GM21390 (cell line): ENCODE results near the gene TRMT10B.
"Not testable (repeated sequence)": the region's sequence is repeated elsewhere in the genome, so short reads cannot be mapped to it uniquely, and the experiment has no call there.

Experiments used
- ATAC-seq: cut with Tn5 transposase; IDR thresholded peaks from one replicate; pipeline ENCODE4 v1.9.1; 2021; ENCODE audit not compliant: unreplicated experiment

The TRMT10B gene

DNA sequence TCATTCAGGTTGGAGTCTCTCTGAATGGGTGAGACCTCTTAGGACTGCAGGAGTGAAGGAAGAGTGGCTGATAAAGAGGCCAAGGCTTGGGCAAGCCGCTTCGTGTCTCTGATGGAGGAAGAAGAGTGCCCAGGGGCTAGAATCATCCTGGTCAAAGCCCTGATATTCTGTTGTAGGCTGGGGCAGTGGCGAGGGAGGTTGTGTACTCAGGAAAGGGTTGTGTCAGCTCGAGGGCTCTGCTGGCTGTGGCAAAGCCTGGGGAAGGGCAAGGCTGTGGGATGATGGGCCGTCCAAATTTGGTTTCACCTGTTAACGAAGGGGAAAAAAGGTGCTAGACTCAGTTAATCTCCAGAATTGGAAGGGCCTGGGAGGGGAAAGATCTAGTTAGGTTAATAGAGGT lies 2.4 kb upstream of the TRMT10B start:
- no peak for ATAC-seq

DNA sequence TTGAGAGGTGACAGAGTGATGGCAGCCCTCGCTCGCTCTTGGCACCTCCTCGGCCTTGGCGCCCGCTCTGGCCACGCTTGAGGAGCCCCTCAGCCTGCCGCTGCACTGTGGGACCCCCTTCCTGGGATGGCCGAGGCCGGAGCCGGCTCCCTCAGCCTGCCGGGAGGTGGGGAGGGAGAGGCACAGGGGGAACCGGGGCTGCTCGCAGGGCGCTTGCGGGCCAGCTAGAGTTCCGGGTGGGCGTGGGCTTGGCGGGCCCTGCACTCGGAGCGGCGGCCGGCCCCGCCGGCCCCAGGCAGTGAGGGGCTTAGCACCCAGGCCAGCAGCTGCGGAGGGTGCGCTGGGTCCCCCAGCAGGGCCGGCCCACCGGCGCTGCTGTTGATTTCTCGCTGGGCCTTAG lies 1.9 kb upstream of the TRMT10B start:
- not testable (repeated sequence) for ATAC-seq

DNA sequence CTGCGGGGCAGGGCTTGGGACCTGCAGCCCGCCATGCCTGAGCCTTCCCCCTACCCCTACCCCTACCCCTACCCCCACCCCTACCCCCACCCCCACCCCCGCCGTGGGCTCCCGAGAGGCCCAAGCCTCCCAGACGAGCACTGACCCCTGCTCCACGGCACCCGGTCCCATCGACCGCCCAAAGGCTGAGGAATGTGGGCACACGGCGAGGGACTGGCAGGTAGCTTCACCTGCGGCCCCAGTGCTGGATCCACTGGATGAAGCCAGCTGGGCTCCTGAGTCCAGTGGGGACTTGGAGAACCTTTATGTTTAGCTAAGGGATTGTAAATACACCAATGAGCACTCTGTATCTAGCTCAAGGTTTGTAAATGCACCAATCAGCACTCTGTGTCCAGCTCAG lies 1.5 kb upstream of the TRMT10B start:
- ATAC-seq = not testable (repeated sequence)

DNA sequence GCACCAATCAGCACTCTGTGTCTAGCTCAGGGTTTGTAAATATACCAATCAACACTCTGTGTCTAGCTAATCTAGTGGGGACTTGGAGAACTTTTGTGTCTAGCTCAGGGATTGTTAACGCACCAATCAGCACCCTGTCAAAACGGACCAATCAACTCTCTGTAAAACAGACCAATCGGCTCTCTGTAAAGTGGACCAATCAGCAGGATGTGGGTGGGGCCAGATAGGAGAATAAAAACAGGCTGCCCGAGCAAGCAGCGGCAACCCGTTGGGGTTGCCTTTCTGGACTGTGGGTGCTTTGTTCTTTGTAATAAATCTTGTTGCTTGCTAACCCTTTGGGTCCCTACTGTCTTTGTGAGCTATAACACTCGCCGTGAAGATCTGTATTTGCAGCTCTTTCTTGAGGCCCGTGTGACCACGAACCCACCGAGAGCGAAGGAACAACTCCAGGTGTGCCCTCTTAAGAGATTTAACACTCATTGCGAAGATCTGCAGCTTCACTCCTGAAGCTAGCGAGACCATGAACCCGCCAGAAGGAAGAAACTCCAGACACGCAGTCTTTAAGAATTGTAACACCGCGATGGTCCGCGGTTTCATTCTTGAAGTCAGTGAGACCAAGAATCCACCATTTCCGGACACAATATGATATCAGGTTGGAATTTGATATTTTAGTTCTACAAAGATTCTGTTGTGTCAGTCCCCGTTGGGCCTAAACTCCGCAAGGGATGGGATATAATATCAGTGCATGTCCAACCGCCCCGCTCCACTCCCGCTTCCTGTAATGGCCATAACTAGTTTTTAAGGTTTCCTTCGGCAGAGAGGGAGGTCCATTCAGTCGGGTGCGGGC lies 740 bp upstream of the TRMT10B start:
- no peak for ATAC-seq

DNA sequence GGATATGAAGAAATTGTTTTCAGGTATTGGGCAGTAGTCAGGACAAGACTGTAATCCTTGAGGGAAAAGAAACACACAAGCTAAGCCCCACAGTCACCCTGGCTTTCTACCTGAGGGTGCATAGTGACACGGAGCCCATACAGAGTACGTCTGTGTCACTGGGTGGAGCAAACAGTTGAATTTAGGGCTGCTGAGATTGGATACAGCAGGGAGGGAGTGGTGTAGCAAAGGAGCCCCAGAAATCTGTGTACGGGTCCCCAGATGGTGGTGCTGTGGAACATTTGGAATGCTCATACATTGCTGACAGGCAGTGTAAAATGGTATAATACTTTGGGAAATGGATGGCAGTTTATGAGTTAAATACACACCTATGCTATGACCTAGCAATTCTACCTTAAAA lies 5.1 kb downstream of the TRMT10B start:
- no peak for ATAC-seq

DNA sequence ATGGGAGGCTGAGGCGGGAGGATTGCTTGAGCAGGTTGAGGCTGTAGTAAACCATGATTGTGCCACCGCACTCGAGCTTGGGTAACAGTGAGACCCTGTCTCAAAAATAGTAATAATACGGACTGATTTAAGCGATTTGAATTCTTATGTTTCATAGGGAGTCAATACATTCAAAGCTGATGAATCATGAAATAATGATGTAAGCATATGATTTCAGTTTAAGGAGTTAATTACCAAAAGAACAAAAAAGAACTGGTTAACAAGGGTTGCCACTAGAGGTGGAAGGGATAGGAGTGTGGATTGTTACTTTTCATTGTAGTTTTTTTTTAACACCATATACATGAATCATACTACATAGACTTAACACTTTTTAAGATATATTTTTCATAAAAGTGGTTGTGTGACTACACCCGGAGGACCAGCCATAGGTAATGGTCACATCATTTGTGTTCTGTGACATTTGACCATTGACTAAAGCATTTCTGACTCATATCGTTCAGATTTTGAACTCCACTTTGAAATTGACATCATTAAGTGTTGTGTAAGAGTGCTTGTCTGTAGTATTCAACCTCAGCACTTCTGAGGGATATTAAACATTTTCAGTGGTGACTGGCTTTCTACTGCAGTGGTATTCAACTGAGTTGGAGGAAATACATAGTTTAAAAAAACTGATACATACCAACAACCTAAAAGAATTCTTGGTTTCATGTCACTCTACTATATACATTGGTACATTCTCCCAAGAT lies 7.0 kb downstream of the TRMT10B start:
- no peak for ATAC-seq

DNA sequence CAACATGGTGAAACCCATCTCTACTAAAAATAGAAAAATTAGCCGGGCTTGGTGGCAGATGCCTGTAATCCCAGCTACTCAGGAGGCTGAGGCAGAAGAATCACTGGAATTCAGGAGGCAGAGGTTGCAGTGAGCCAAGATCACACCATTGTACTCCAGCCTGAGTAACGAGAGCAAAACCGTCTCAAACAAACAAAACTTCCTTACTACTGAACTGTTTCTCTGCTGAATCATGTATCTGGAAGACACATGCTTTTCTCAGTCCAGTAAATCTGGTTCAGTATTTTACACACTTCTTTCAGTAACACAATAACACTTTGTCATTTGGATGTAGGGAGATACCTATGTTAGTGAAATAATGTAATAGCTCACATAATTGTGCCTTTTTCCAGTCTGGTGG lies 7.9 kb downstream of the TRMT10B start:
- no peak for ATAC-seq

DNA sequence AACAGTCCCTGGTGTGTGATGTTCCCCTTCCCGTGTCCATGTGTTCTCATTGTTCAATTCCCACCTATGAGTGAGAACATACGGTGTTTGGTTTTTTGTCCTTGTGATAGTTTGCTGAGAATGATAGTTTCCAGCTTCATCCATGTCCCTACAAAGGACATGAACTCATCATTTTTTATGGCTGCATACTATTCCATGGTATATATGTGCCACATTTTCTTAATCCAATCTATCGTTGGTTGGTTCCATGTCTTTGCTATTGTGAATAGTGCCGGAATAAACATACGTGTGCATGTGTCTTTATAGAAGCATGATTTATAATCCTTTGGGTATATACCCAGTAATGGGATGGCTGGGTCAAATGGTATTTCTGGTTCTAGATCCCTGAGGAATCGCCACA lies 11.7 kb downstream of the TRMT10B start:
- not testable (repeated sequence) for ATAC-seq

DNA sequence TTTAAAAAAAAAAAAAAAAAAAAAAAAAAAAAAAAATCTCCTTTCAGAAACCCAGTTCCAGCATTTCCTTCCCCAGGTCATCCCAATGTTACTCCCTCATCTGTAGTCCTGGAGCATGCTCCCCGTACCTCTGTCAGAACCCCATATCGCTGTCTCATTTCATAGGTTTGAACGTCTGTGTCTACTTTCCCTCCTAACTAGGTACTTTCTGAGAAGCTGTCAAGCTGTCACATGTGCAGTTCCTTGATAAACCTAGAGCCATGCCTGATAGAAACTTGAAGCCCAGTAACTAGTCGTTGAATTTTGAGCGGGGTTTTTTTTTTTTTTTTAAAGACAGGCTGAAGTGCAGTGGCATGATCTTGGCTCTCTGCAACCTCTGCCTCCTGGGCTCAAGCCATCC lies 15.7 kb downstream of the TRMT10B start:
- ATAC-seq = no peak

DNA sequence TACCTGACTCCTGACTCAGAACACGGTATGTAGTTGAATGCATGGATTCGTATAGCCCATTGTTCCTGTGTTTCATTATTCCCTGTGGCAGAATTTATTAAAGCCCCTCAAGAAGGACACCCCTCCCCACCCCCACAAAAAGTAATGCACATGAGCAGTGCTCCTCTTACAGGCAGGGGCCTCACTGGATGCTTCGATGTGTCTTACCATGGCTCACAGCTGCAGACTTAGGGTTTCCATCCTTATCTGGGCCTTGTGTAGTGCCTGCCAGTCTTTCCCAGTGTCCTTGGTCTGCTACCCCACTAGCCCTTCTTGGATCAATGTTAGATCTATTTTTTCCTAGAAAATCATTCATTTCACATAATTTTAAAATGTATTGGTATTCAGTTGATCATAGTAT lies 16.4 kb downstream of the TRMT10B start:
- ATAC-seq = no peak

DNA sequence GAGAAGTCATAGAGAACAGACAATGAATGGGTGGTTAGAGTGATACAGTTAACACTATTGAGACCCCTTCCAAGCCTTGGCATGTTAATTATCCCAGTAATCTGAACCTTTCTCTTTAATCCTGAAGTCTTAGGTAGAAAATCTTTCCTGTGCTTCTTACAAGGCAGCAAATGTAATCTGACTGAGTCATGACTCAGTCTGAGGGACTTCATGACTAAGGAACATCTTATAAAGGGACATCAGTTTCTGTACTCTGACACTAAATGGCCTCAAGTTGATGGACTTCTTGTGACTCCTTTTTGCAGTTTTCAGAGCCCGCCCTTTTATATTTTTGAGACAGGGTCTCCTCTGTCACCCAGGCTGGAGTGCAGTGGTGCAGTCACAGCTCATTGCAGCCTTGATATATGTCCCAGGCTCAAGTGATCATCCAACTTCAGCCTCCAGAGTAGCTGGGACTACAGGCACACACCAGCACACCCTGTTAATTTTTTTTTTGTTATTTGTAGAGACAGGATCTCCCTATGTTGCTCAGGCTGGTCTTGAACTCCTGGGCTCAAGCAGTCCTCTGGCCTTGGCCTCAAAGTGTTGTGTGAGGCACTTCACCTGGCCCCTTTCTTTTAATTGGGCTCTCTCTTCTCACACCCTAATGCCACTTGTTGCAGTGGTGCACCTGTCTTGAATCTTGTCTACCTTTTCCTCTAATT lies 21.8 kb downstream of the TRMT10B start:
- ATAC-seq = no peak

DNA sequence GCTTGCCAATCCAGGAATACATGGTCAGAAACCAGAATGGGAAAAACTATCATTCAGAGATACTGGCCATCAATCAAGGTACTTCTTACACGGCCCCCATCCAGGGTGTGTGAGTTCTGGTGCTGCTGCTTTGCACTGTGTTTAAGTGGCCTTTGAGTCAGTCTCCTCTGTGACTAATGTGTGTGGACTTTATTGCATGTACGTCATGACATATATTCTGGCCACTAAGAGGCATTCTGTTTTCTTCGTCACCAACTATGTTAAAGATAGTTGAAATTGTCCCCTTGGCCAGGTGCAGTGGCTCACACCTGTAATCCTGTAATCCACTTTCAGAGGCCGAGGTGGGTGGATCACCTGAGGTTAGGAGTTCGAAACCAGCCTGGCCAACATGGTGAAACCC lies 22.7 kb downstream of the TRMT10B start:
- ATAC-seq = no peak

DNA sequence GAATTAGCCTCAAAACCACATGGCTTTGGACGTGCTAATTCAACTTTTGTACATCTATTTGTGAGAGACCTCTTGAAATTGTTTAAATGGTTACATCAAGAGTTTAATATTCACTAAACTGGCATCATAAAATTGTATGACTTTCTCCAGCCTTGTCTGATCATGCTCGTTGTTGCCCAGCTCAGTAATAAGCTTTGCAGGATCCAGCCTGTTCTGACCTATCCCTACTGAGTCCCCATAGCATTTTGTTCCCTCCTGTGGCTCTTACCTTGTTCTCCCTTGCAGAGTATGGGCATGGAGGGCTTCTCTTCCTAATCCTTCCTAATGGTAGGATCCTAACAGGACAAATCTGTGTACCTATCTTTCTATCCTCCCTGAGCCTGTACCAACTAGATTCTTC lies 24.9 kb downstream of the TRMT10B start:
- ATAC-seq = no peak

DNA sequence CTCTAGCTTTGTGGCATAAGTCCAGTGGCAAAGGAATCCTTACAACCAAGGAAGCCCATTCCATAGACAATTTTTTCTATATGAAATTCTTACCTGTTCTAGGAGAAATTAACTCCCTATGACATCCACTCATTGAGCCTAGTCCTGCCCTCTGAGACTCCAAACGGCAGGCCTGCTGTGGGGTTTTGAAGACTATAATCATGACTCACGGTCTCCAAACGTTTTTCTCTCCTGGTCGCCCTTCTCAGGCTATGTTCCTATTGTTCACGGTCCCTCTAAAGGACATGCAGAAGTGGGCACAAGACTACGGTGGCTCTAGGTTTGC lies 30.6 kb downstream of the TRMT10B start:
- no peak for ATAC-seq

DNA sequence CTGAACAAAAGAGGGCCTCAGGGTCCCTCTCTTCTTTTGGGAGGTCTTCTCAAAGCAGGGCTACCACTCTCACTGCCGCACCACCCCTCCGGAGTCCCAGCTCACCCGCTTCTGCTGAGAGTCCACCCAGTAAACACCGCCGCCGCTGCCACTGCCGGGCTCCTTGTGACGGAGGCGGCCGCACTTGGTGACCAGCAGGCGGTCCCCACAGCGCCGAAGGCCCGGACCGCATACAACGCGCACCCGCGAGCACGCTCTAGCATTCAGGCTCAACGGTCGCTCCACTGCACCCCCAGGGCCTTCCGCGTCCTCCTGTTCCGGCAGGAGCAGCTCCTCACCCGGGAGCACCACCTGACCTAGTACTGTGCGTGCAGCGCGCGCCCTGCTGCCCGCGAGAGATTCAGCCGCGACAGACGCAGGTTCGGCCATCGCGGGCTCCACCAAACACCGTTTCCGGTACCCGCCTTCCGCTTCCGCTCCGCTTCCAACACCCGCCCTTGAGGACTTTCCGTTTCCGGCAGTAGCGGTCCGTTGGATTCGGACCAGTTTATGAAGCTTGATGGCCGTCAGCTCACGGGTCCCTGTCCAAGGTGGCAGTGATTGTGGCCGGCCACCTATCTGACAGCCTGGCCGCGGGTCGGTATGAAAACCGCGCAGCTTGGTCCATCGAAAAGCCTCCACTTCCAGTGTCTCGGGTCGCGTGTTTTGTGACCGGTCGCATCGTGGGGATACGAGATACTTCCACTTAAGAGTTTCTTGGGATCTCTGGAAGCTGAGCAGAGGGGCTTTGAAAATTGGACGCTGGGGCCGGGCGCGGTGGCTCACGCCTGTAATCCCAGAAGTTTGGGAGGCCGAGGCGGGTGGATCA lies 31.2 kb downstream of the TRMT10B start, which contains the start of gene EXOSC3:
EXOSC3 (minus strand) TSS at position 449 of the 868 bp plus-strand sequence; CDS start at position 429, 20 bp downstream.
- ATAC-seq = peak; percentile 91

DNA sequence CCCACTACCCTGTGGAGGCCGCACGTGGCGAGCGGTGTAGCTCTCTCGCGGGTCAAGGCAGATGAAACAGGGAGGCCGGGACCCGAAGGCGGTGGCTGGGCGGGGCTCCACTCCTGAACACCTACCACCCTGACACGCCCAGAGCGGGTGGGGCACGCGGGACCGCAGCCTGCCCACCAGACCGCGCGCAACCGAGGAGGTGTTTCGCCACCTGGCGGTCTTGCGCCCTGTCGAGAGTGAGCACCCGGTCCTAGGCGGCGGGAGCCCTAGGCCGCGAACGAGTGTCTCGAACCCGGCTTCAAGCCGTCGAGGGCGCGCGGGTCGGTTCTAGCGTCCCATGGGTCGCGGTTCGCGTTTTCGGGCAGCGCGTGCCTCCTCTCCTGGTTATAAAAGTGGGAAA lies 33.5 kb downstream of the TRMT10B start:
- no peak for ATAC-seq

DNA sequence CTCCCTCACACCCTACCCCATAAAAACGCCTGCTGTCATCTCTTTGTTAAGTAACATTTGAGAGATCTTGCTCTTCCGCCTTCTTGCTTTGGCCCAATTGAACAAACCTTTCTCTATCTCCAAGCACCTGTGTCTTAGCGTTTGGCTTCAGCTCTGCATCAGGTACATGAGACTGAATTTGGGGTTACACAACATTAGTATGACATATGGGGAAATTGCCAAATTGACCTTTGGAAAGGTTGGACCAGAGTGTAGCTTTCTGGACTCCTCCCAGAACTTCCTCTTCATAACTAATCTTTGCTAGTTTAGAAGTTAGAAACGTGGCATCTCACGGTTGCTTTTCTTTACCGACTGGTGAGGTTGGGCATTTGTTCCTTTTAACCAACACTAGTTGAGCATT lies 34.7 kb downstream of the TRMT10B start:
- no peak for ATAC-seq

DNA sequence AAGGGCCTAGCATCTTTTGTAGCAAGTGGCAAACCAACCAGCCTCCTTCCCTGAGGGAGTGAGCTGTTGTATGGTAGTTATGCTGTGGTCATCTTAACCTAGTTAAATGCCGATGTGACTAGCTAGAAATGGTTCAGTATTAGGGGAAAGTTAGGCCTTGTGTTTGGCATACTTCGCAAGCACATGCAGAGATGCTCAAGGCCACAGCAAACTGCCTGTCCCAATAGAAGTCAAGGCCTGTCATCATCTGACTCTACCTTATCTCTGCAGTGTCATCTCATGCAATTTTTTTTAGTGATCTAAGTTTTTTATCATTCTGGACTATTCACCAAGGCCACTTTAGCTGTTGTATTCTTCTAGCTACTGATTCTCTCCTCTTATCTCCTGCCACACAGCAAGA lies 36.5 kb downstream of the TRMT10B start:
- no peak for ATAC-seq

DNA sequence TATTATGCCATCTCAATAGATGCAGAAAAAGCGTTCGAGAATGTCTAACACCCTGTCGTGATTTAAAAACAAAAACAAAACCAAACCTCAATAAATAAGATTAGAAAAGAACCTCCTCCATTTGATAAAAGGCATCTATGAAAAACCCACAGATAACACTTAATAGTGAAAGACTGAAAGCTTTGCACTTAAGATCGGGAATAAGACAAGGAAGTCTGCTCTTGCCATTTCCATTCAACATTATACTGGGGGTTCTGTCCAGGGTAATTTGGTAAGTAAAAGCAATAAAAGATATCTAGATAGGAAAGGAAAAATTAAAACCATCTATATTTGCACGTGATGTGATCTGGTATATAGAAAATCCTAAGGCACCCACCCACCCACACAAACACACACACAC lies 38.5 kb downstream of the TRMT10B start:
- ATAC-seq = no peak

DNA sequence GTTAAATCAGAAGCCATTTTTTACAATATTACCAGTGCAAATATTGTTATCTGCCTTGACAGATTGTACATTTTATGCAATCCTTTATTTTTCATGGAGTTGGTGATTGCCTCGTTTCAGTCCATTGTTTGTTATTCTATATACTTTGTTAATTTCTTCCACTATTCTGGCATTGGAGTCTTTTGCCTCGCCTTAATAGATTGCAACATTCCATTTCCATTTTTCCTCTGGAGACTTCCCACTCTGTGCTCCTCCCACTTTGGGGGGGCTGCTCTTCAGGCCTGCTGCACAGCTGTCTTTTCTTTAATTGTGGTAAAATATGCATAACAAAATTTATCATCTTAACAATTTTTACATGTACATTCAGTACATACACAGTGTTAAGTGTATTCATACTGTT lies 42.6 kb downstream of the TRMT10B start:
- no peak for ATAC-seq

DNA sequence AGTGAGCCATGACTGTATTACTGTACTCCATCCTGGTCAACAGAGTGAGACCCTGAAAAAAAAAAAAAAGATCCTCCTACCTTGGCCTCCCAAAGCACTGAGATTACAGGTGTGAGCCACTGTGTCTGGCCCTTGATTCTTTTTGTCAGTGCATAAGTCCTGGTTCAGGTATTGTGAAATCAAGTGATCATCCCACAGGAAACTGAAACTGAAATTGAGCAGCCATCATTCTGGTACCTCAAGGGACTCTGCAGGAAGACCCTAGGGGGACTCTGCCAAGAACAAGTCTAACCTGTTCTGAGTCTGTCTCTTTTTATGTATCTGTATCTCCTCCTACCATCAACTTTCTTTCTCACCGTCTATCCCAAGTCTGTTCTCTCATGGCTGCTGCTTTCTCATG lies 45.1 kb downstream of the TRMT10B start:
- no peak for ATAC-seq
